H9 (cell line): Measurements from ENCODE around the gene TWSG1. TPM values are rescaled to one million over a fixed set of nuclear protein-coding genes. Genes with fewer than 3 reads are reported as not detected.

ENCODE experiments used
- DNase-seq: peaks from one replicate; pipeline ENCODE4 v3.0.0-alpha.2; 2017
- H2AFZ ChIP-seq: one replicate; pipeline ENCODE4 v1.6.1; 2013; ENCODE audit warnings: mild to moderate bottlenecking, low read length, control low read depth, moderate library complexity
- H2AK5ac ChIP-seq: 2 replicates; pipeline ENCODE4 v1.6.1; 2013; ENCODE audit warnings: low read length, control low read depth, mixed read lengths; ENCODE audit not compliant: insufficient read length
- H2BK120ac ChIP-seq: one replicate; pipeline ENCODE4 v1.6.1; 2013; ENCODE audit warnings: low read depth, mild to moderate bottlenecking, low read length, control low read depth, inconsistent platforms; ENCODE audit not compliant: poor library complexity, severe bottlenecking
- H2BK12ac ChIP-seq: 2 replicates; pipeline ENCODE4 v1.6.1; 2013; ENCODE audit warnings: low read length, control low read depth, mixed read lengths, low read depth; ENCODE audit not compliant: insufficient read length
- H2BK15ac ChIP-seq: 2 replicates; pipeline ENCODE4 v1.6.1; 2013; ENCODE audit warnings: low read depth, low read length, control low read depth
- H2BK20ac ChIP-seq: one replicate; pipeline ENCODE4 v1.6.1; 2013; ENCODE audit warnings: low read depth, mild to moderate bottlenecking, low read length, control low read depth, inconsistent platforms; ENCODE audit not compliant: poor library complexity, severe bottlenecking
- H2BK5ac ChIP-seq: 2 replicates; pipeline ENCODE4 v1.6.1; 2013; ENCODE audit warnings: low read length, control low read depth, mixed read lengths; ENCODE audit not compliant: insufficient read length
- H3K14ac ChIP-seq: 2 replicates; pipeline ENCODE4 v1.6.1; 2013; ENCODE audit warnings: low read length, control low read depth; ENCODE audit not compliant: insufficient read depth
- H3K18ac ChIP-seq: 2 replicates; pipeline ENCODE4 v1.6.1; 2013; ENCODE audit warnings: low read depth, mild to moderate bottlenecking, mixed read lengths, low read length, control low read depth; ENCODE audit not compliant: insufficient read length
- H3K23ac ChIP-seq: 2 replicates; pipeline ENCODE4 v1.6.1; 2013; ENCODE audit warnings: low read length, control low read depth, mixed read lengths, low read depth; ENCODE audit not compliant: insufficient read length
- H3K23me2 ChIP-seq: 2 replicates; pipeline ENCODE4 v1.6.1; 2013; ENCODE audit warnings: low read depth, mild to moderate bottlenecking, mixed read lengths, low read length, control low read depth; ENCODE audit not compliant: insufficient read length, poor library complexity, severe bottlenecking
- H3K27ac ChIP-seq: 2 replicates; pipeline ENCODE4 v1.5.1; 2013; ENCODE audit warnings: low read length, control low read depth, mixed read lengths, low read depth; ENCODE audit not compliant: insufficient read length
- H3K27me3 ChIP-seq: 2 replicates; pipeline ENCODE4 v1.6.1; 2013; ENCODE audit warnings: low read length, control low read depth, inconsistent platforms; ENCODE audit not compliant: insufficient read depth
- H3K4ac ChIP-seq: 2 replicates; pipeline ENCODE4 v1.6.1; 2013; ENCODE audit warnings: low read depth, mild to moderate bottlenecking, control low read depth, inconsistent platforms, low read length, moderate library complexity
- H3K4me1 ChIP-seq: 2 replicates; pipeline ENCODE4 v1.6.1; 2013; ENCODE audit warnings: low read length, control low read depth, inconsistent platforms; ENCODE audit not compliant: insufficient read depth
- H3K4me2 ChIP-seq: 2 replicates; pipeline ENCODE4 v1.6.1; 2013; ENCODE audit warnings: low read length, control low read depth, mixed read lengths; ENCODE audit not compliant: insufficient read length, insufficient read depth
- H3K56ac ChIP-seq: 2 replicates; pipeline ENCODE4 v1.6.1; 2013; ENCODE audit warnings: low read depth, mild to moderate bottlenecking, mixed read lengths, low read length, control low read depth; ENCODE audit not compliant: insufficient read length
- H3K79me1 ChIP-seq: 2 replicates; pipeline ENCODE4 v1.6.1; 2013; ENCODE audit warnings: low read depth, mild to moderate bottlenecking, moderate library complexity, low read length, control low read depth, inconsistent platforms; ENCODE audit not compliant: insufficient read depth, poor library complexity, severe bottlenecking
- H3K79me2 ChIP-seq: 2 replicates; pipeline ENCODE4 v1.6.1; 2013; ENCODE audit warnings: low read length, control low read depth, inconsistent platforms; ENCODE audit not compliant: insufficient read depth
- H3K9ac ChIP-seq: 2 replicates; pipeline ENCODE4 v1.6.1; 2013; ENCODE audit warnings: low read length, control low read depth, mixed read lengths; ENCODE audit not compliant: insufficient read length; ENCODE audit errors: extremely low read depth
- H3K9me3 ChIP-seq: one replicate; pipeline ENCODE4 v1.6.1; 2013; ENCODE audit warnings: low read depth, low read length, inconsistent platforms; ENCODE audit not compliant: control insufficient read depth
- H3T11ph ChIP-seq: one replicate; pipeline ENCODE4 v1.6.1; 2013; ENCODE audit warnings: mild to moderate bottlenecking, low read length, control low read depth, inconsistent platforms
- H4K20me1 ChIP-seq: one replicate; pipeline ENCODE4 v1.6.1; 2013; ENCODE audit not compliant: control insufficient read depth, insufficient read length, insufficient read depth
- H4K5ac ChIP-seq: 2 replicates; pipeline ENCODE4 v1.6.1; 2013; ENCODE audit warnings: low read depth, mild to moderate bottlenecking, mixed read lengths, low read length, control low read depth; ENCODE audit not compliant: insufficient read length
- H4K8ac ChIP-seq: replicated peaks from 2 replicates; pipeline ENCODE4 v1.6.1; 2013; ENCODE audit warnings: low read length, control low read depth, mixed read lengths, low read depth; ENCODE audit not compliant: insufficient read length
- H4K91ac ChIP-seq: 2 replicates; pipeline ENCODE4 v1.6.1; 2013; ENCODE audit warnings: low read depth, mild to moderate bottlenecking, moderate library complexity, mixed read lengths, low read length, control low read depth; ENCODE audit not compliant: insufficient read length
- H3K27ac Mint-ChIP-seq, 3 experiments: 2 replicates in 2 of 3; 3 replicates in 1 of 3; pipeline ENCODE4 v1.8.0; 2020 to 2021; ENCODE audit warnings: mixed read lengths in 3 of 3, mild to moderate bottlenecking in 1 of 3, moderate library complexity in 1 of 3
- H3K27me3 Mint-ChIP-seq: 2 replicates; pipeline ENCODE4 v1.8.0; 2021; ENCODE audit warnings: low read depth, mild to moderate bottlenecking, moderate library complexity, mixed read lengths
- H3K36me3 Mint-ChIP-seq, 3 experiments: 2 replicates in 2 of 3; 3 replicates in 1 of 3; pipeline ENCODE4 v1.8.0; 2020 to 2021; ENCODE audit warnings: low read depth in 3 of 3, mixed read lengths in 3 of 3; ENCODE audit not compliant: insufficient read depth in 1 of 3
- H3K4me1 Mint-ChIP-seq, 2 experiments: 2 replicates each; pipeline ENCODE4 v1.8.0; 2020; ENCODE audit warnings: mixed read lengths in 2 of 2
- H3K4me3 Mint-ChIP-seq, 2 experiments: 2 replicates in 1 of 2; 3 replicates in 1 of 2; pipeline ENCODE4 v1.8.0; 2020 to 2021; ENCODE audit warnings: mild to moderate bottlenecking in 2 of 2, mixed read lengths in 2 of 2, moderate library complexity in 1 of 2
- H3K9me3 Mint-ChIP-seq, 2 experiments: 2 replicates in 1 of 2; 3 replicates in 1 of 2; pipeline ENCODE4 v1.8.0; 2020; ENCODE audit warnings: mild to moderate bottlenecking in 2 of 2, mixed read lengths in 2 of 2, moderate library complexity in 1 of 2
- WGBS: extraction: QIAGEN DNeasy Blood & Tissue Kit; methylation state at CpG from one replicate; pipeline ENCODE4 v1.1.7; 2013; ENCODE audit warnings: missing lambda C conversion rate, low lambda C conversion rate, mixed read lengths; ENCODE audit not compliant: insufficient read length; ENCODE audit errors: extremely low coverage; 5-methylcytosine and 5-hydroxymethylcytosine counted together
- total RNA-seq: library from RNA; stranded (reverse); gene quantifications from 2 replicates; pipeline ENCODE4 v1.2.1, GENCODE V29; 2021
- TF ChIP-seq, protein P1 (sequence below): fragments of 200-600 bp; sonication (generic); conservative IDR thresholded peaks from 3 replicates; pipeline ENCODE4 v1.8.0; 2021; ENCODE audit warnings: antibody characterized with exemption, mild to moderate bottlenecking

TWSG1 gene
- total RNA-seq, 1 experiment from 2014 or later = 25.7 TPM

DNA sequence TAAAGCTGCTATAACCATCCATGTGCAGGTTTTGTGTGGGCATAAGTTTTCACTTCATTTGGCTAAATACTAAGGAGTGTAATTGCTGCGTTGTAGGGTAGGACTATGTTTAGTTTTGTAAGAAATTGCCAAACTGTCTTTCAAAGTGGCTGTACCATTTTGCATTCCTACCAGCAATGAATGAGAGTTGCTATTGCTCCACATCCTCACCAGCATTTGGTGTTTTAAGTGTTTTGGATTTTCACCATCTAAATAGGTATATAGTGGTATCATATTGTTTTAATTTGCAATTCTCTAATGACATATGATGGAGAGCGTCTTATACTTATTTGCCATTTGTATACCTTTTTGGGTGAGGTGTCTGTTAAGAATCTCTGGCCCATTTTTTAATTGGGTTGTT, 12.2 kb downstream of the TWSG1 start:
- no peak overlapping the region for H2AFZ ChIP-seq
- H2BK120ac ChIP-seq = no peak overlapping the region
- no peak overlapping the region for H2BK12ac ChIP-seq
- H3K18ac ChIP-seq = no peak overlapping the region
- no peaks in the 10 kb centered on the region for H3K9me3 ChIP-seq
- Mint-ChIP-seq H3K27me3 (no peaks in the 10 kb centered on the region), H3K27ac (no peak overlapping the region), H3K4me1 (peaks cover 6 to 8% of the 10 kb centered on the region in 2 experiments), H3K36me3 (peaks cover 9 to 25% (median 22%) of the 10 kb centered on the region in 3 experiments), H3K9me3 (peaks cover 3 to 4% of the 10 kb centered on the region in 2 experiments; a peak in 3 of 5 replicates), H3K4me3 (no peak overlapping the region)
- H4K5ac ChIP-seq = no peak overlapping the region
- no peaks in the 10 kb centered on the region for H3K27me3 ChIP-seq
- no peaks in the 10 kb centered on the region for H3K79me2 ChIP-seq
- TF ChIP-seq, protein P1, sequence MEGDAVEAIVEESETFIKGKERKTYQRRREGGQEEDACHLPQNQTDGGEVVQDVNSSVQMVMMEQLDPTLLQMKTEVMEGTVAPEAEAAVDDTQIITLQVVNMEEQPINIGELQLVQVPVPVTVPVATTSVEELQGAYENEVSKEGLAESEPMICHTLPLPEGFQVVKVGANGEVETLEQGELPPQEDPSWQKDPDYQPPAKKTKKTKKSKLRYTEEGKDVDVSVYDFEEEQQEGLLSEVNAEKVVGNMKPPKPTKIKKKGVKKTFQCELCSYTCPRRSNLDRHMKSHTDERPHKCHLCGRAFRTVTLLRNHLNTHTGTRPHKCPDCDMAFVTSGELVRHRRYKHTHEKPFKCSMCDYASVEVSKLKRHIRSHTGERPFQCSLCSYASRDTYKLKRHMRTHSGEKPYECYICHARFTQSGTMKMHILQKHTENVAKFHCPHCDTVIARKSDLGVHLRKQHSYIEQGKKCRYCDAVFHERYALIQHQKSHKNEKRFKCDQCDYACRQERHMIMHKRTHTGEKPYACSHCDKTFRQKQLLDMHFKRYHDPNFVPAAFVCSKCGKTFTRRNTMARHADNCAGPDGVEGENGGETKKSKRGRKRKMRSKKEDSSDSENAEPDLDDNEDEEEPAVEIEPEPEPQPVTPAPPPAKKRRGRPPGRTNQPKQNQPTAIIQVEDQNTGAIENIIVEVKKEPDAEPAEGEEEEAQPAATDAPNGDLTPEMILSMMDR = no peak
- no peak overlapping the region for H3K56ac ChIP-seq
- no peaks in the 10 kb centered on the region for H4K20me1 ChIP-seq
- H3K9ac ChIP-seq = no peak overlapping the region
- H3K4ac ChIP-seq = no peak overlapping the region
- H3K23ac ChIP-seq = no peak overlapping the region
- no peaks in the 10 kb centered on the region for H3K23me2 ChIP-seq
- no peak overlapping the region for H2BK15ac ChIP-seq
- no peak overlapping the region for H2BK5ac ChIP-seq
- H2BK20ac ChIP-seq = no peak overlapping the region
- WGBS = no CpG with 5 or more reads among the region's 2 CpGs
- H3K79me1 ChIP-seq = no peaks in the 10 kb centered on the region
- no peak overlapping the region for H3T11ph ChIP-seq
- DNase-seq = no peak
- no peak overlapping the region for H4K8ac ChIP-seq
- H3K4me2 ChIP-seq = no peak overlapping the region
- H3K27ac ChIP-seq = no peak overlapping the region
- no peak overlapping the region for H2AK5ac ChIP-seq
- no peak overlapping the region for H4K91ac ChIP-seq
- no peak overlapping the region for H3K14ac ChIP-seq
- no peaks in the 10 kb centered on the region for H3K4me1 ChIP-seq
